OCI-LY1 (cell line): ENCODE results near the gene RTTN.

Source experiments
- H2AFZ ChIP-seq: fragments of 200-600 bp; sonication (generic), shearing (Covaris generic); 2 replicates; pipeline ENCODE4 v1.6.0; 2014; ENCODE audit warnings: antibody characterized with exemption, mild to moderate bottlenecking, low read length
- H3F3A ChIP-seq: fragments of 200-600 bp; sonication (generic), shearing (Covaris generic); 2 replicates; pipeline ENCODE4 v1.6.0; 2014; ENCODE audit warnings: mild to moderate bottlenecking, antibody characterized with exemption, low read length, moderate library complexity; ENCODE audit not compliant: insufficient read depth
- H3K27ac ChIP-seq: fragments of 200-600 bp; sonication (generic); 2 replicates; pipeline ENCODE4 v1.5.1; 2014; ENCODE audit warnings: low read length, mixed run types, mild to moderate bottlenecking, low read depth; ENCODE audit not compliant: poor library complexity, severe bottlenecking
- H3K27me3 ChIP-seq: fragments of 200-600 bp; sonication (generic); 2 replicates; pipeline ENCODE4 v1.6.0; 2014; ENCODE audit warnings: antibody characterized with exemption, mild to moderate bottlenecking, low read length, moderate library complexity; ENCODE audit not compliant: insufficient read depth
- H3K36me3 ChIP-seq: fragments of 200-600 bp; sonication (generic); 2 replicates; pipeline ENCODE4 v1.6.1; 2014; ENCODE audit warnings: mild to moderate bottlenecking, antibody characterized with exemption, low read length, moderate library complexity, mixed read lengths; ENCODE audit not compliant: insufficient read depth
- H3K4me1 ChIP-seq: fragments of 200-600 bp; sonication (generic); 2 replicates; pipeline ENCODE4 v1.5.1; 2014; ENCODE audit warnings: mild to moderate bottlenecking, low read length, moderate library complexity; ENCODE audit not compliant: insufficient read depth, severe bottlenecking
- H3K4me2 ChIP-seq: fragments of 200-600 bp; sonication (generic), shearing (Covaris generic); 2 replicates; pipeline ENCODE4 v1.6.1; 2014; ENCODE audit warnings: low read length
- H3K4me3 ChIP-seq: fragments of 200-600 bp; sonication (generic); 2 replicates; pipeline ENCODE4 v1.5.1; 2014; ENCODE audit warnings: low read length, low read depth, mild to moderate bottlenecking, mixed read lengths; ENCODE audit not compliant: poor library complexity, severe bottlenecking
- H3K79me2 ChIP-seq: fragments of 200-600 bp; shearing (Covaris generic); 2 replicates; pipeline ENCODE4 v1.6.1; 2016; ENCODE audit warnings: mixed run types, low read length, mixed read lengths; ENCODE audit not compliant: insufficient read depth
- H3K9ac ChIP-seq: fragments of 200-600 bp; sonication (generic), shearing (Covaris generic); 2 replicates; pipeline ENCODE4 v1.6.1; 2014; ENCODE audit warnings: mild to moderate bottlenecking, low read length, mixed read lengths
- H3K9me2 ChIP-seq: fragments of 200-600 bp; sonication (generic), shearing (Covaris generic); 2 replicates; pipeline ENCODE4 v1.6.1; 2014; ENCODE audit warnings: low read depth, mild to moderate bottlenecking, low read length, mixed read lengths
- H3K9me3 ChIP-seq: fragments of 200-600 bp; shearing (Covaris generic); 2 replicates; pipeline ENCODE4 v1.6.1; 2014; ENCODE audit warnings: low read length, mixed read lengths
- H4K20me1 ChIP-seq: fragments of 200-600 bp; sonication (generic), shearing (Covaris generic); 2 replicates; pipeline ENCODE4 v1.6.0; 2016; ENCODE audit warnings: mild to moderate bottlenecking, low read length; ENCODE audit not compliant: insufficient read depth
- EZH2 ChIP-seq: fragments of 200-600 bp; sonication (generic), shearing (Covaris generic); IDR thresholded peaks from 2 replicates; pipeline ENCODE4 v1.8.0; 2017; ENCODE audit warnings: borderline replicate concordance, mixed run types, mild to moderate bottlenecking, antibody characterized with exemption, low read length, moderate library complexity, mixed read lengths
- TF ChIP-seq, protein P1 (sequence below): fragments of 200-600 bp; sonication (generic), shearing (Covaris generic); IDR thresholded peaks from 2 replicates; pipeline ENCODE4 v1.5.1; 2017; ENCODE audit warnings: mild to moderate bottlenecking, antibody characterized with exemption, low read length, moderate library complexity, mixed read lengths

RTTN gene

GRCh38 chr18:70188113-70188512, 17.4 kb downstream of the RTTN start:
- Histone ChIP-seq H3K4me1 (no peaks in the 10 kb centered on the region), H4K20me1 (no peaks in the 10 kb centered on the region), H3K27me3 (no peaks in the 10 kb centered on the region), H3K9me2 (no peaks in the 10 kb centered on the region), H3K9me3 (no peaks in the 10 kb centered on the region), H2AFZ (no peak overlapping the region), H3K4me2 (no peak overlapping the region), H3K36me3 (peaks cover 88% of the 10 kb centered on the region), H3K27ac (no peak overlapping the region), H3K4me3 (no peak overlapping the region), H3F3A (no peaks in the 10 kb centered on the region), H3K79me2 (no peaks in the 10 kb centered on the region), H3K9ac (no peak overlapping the region)
- TF ChIP-seq, protein P1, sequence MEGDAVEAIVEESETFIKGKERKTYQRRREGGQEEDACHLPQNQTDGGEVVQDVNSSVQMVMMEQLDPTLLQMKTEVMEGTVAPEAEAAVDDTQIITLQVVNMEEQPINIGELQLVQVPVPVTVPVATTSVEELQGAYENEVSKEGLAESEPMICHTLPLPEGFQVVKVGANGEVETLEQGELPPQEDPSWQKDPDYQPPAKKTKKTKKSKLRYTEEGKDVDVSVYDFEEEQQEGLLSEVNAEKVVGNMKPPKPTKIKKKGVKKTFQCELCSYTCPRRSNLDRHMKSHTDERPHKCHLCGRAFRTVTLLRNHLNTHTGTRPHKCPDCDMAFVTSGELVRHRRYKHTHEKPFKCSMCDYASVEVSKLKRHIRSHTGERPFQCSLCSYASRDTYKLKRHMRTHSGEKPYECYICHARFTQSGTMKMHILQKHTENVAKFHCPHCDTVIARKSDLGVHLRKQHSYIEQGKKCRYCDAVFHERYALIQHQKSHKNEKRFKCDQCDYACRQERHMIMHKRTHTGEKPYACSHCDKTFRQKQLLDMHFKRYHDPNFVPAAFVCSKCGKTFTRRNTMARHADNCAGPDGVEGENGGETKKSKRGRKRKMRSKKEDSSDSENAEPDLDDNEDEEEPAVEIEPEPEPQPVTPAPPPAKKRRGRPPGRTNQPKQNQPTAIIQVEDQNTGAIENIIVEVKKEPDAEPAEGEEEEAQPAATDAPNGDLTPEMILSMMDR = no peak
- no peak for TF ChIP-seq EZH2

DNA sequence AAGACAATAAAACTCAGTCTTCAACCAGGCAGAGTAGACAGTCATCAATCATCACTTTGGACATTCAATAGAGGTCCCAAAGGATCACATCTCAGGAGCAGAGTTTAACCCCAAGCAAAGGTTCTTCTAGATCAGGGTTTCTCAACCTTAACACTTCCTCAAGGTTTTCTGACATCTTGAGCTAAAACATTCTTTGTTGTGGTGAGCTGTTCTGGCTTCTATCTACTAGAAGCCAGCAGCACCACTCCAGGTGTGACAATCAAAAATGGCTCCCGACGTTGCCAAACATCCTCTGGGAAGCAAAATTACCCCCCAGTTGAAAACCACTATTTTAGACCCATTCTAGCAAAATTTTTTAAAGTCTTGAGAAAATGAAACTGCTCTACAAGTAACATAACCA, 22.0 kb downstream of the RTTN start:
- H3K4me3 ChIP-seq = no peak overlapping the region
- no peaks in the 10 kb centered on the region for H4K20me1 ChIP-seq
- H3K27me3 ChIP-seq = no peaks in the 10 kb centered on the region
- H3F3A ChIP-seq = peaks cover 6% of the 10 kb centered on the region
- H3K9ac ChIP-seq = no peak overlapping the region
- no peaks in the 10 kb centered on the region for H3K9me3 ChIP-seq
- H2AFZ ChIP-seq = no peak overlapping the region
- no peaks in the 10 kb centered on the region for H3K9me2 ChIP-seq
- H3K27ac ChIP-seq = no peak overlapping the region
- H3K4me1 ChIP-seq = no peaks in the 10 kb centered on the region
- H3K4me2 ChIP-seq = no peak overlapping the region
- no peaks in the 10 kb centered on the region for H3K79me2 ChIP-seq
- H3K36me3 ChIP-seq = peaks cover 50% of the 10 kb centered on the region
- TF ChIP-seq, protein P1 = no peak

- no peaks in the 10 kb centered on the region for H3K27me3 ChIP-seq
- H3K9me3 ChIP-seq = no peaks in the 10 kb centered on the region
- H3F3A ChIP-seq = peaks cover 6% of the 10 kb centered on the region
- no peak overlapping the region for H3K4me3 ChIP-seq
- H2AFZ ChIP-seq = no peak overlapping the region
- H3K79me2 ChIP-seq = no peaks in the 10 kb centered on the region
- peaks cover 41% of the 10 kb centered on the region for H3K36me3 ChIP-seq
- H3K9ac ChIP-seq = no peak overlapping the region
- no peak overlapping the region for H3K27ac ChIP-seq
- H3K4me2 ChIP-seq = no peak overlapping the region
- H4K20me1 ChIP-seq = no peaks in the 10 kb centered on the region
- TF ChIP-seq, protein P1 = no peak
- no peaks in the 10 kb centered on the region for H3K4me1 ChIP-seq
- no peaks in the 10 kb centered on the region for H3K9me2 ChIP-seq
Observed at GRCh38 chr18:70182548-70182947, 22.9 kb downstream of the RTTN start.
